ENCODE results near the gene CDADC1. TPM values are rescaled to one million over a fixed set of nuclear protein-coding genes. Genes with fewer than 3 reads are reported as not detected.
A peak's percentile ranks its signal among the peaks of the same experiment; 100 is the strongest.

CDADC1 gene
- total RNA-seq: 4.9 TPM
- 8.0 TPM for polyA plus RNA-seq
- long read RNA-seq, donor 1, partial matches to known transcripts: 0 of 1 reads
- long read RNA-seq, donor 1, other reads (novel, unspliced or antisense): 0 of 1 reads
- long read RNA-seq, donor 2: 0 reads
- long read RNA-seq, donor 3, partial matches to known transcripts: 0 of 1 reads
- long read RNA-seq, donor 3, other reads (novel, unspliced or antisense): 0 of 1 reads
- long read RNA-seq, donor 4: 0 reads
- long read RNA-seq, donor 5, partial matches to known transcripts: 0 of 1 reads
- long read RNA-seq, donor 5, other reads (novel, unspliced or antisense): 0 of 1 reads
- long read RNA-seq, donor 6: 0 reads
- long read RNA-seq, donor 7, partial matches to known transcripts: 0 of 2 reads
- long read RNA-seq, donor 7, other reads (novel, unspliced or antisense): 0 of 2 reads
- long read RNA-seq, donor 8, partial matches to known transcripts: 0 of 1 reads
- long read RNA-seq, donor 8, other reads (novel, unspliced or antisense): 0 of 1 reads
- long read RNA-seq, donor 9: 0 reads
- long read RNA-seq, donor 10: 0 reads

- under 1% methylated on average over 56 of the region's 56 CpGs for WGBS
- Histone ChIP-seq H3K9me3 (ENCODE audit: control insufficient read depth in 2 of 2, insufficient read depth in 1 of 2, low read length in 1 of 2) (peaks cover 0 to under 1% of the 10 kb centered on the region in 2 donors), H3K4me1 (ENCODE audit: control insufficient read depth in 2 of 2, insufficient read depth in 2 of 2, low read length in 2 of 2) (peaks cover 0 to 4% of the 10 kb centered on the region in 2 donors), H3K27ac (ENCODE audit: low read depth in 1 of 2, low read length in 1 of 2) (peak within 1 kb of the TSS; percentile 78 to 89), H3K36me3 (ENCODE audit: control insufficient read depth in 2 of 2, insufficient read depth in 2 of 2, low read length in 1 of 2) (peaks cover 0 to 4% of the 10 kb centered on the region in 2 donors), H3K27me3 (ENCODE audit: control insufficient read depth in 2 of 2, insufficient read depth in 1 of 2, low read length in 1 of 2) (no peaks in the 10 kb centered on the region), H3K4me3 (ENCODE audit: low read length in 2 of 2) (peak within 1 kb of the TSS; percentile 86 to 91)
- DNase-seq (ENCODE audit: low read depth in 6 of 9, low spot score in 9 of 9): peak; percentile 58 to 86 (median 70)
These were observed at the start of gene CDADC1 for GRCh38 chr13:49247643-49248621. CDADC1 (plus strand) TSS chr13:49247925; CDS start chr13:49248038, 113 bp downstream.

- DNase-seq (ENCODE audit: low read depth in 6 of 9, low spot score in 9 of 9): no peak
- Histone ChIP-seq H3K27me3 (ENCODE audit: control insufficient read depth in 2 of 2, insufficient read depth in 1 of 2, low read length in 1 of 2) (no peaks in the 10 kb centered on the region), H3K27ac (ENCODE audit: low read depth in 1 of 2, low read length in 1 of 2) (no peak overlapping the region), H3K36me3 (ENCODE audit: control insufficient read depth in 2 of 2, insufficient read depth in 2 of 2, low read length in 1 of 2) (peaks cover 22 to 48% of the 10 kb centered on the region in 2 donors), H3K4me3 (ENCODE audit: low read length in 2 of 2) (no peak overlapping the region), H3K9me3 (ENCODE audit: control insufficient read depth in 2 of 2, insufficient read depth in 1 of 2, low read length in 1 of 2) (no peaks in the 10 kb centered on the region), H3K4me1 (ENCODE audit: control insufficient read depth in 2 of 2, insufficient read depth in 2 of 2, low read length in 2 of 2) (no peaks in the 10 kb centered on the region)
- 98% methylated on average over 3 of the region's 3 CpGs for WGBS
These were observed 41.1 kb upstream of the CDADC1 start for GRCh38 chr13:49206641-49207040.

GRCh38 chr13:49208619-49209018, 39.1 kb upstream of the CDADC1 start:
- DNase-seq (ENCODE audit: low read depth in 6 of 9, low spot score in 9 of 9): no peak
- H3K27ac ChIP-seq (ENCODE audit: low read depth in 1 of 2, low read length in 1 of 2): no peak overlapping the region
- 98% methylated on average over 4 of the region's 4 CpGs for WGBS
- peaks cover 16 to 37% of the 10 kb centered on the region in 2 donors for H3K36me3 ChIP-seq (ENCODE audit: control insufficient read depth in 2 of 2, insufficient read depth in 2 of 2, low read length in 1 of 2)
- H3K4me1 ChIP-seq (ENCODE audit: control insufficient read depth in 2 of 2, insufficient read depth in 2 of 2, low read length in 2 of 2): no peaks in the 10 kb centered on the region
- no peak overlapping the region for H3K4me3 ChIP-seq (ENCODE audit: low read length in 2 of 2)
- H3K9me3 ChIP-seq (ENCODE audit: control insufficient read depth in 2 of 2, insufficient read depth in 1 of 2, low read length in 1 of 2): no peaks in the 10 kb centered on the region
- H3K27me3 ChIP-seq (ENCODE audit: control insufficient read depth in 2 of 2, insufficient read depth in 1 of 2, low read length in 1 of 2): no peaks in the 10 kb centered on the region

- H3K9me3 ChIP-seq (ENCODE audit: control insufficient read depth in 2 of 2, insufficient read depth in 1 of 2, low read length in 1 of 2): peaks cover 0 to 5% of the 10 kb centered on the region in 2 donors
- WGBS: 94% methylated on average over 1 of the region's 1 CpG
- H3K27me3 ChIP-seq (ENCODE audit: control insufficient read depth in 2 of 2, insufficient read depth in 1 of 2, low read length in 1 of 2): no peaks in the 10 kb centered on the region
- peaks cover 14 to 28% of the 10 kb centered on the region in 2 donors for H3K36me3 ChIP-seq (ENCODE audit: control insufficient read depth in 2 of 2, insufficient read depth in 2 of 2, low read length in 1 of 2)
- DNase-seq (ENCODE audit: low read depth in 6 of 9, low spot score in 9 of 9): no peak
- no peak overlapping the region for H3K4me3 ChIP-seq (ENCODE audit: low read length in 2 of 2)
- H3K4me1 ChIP-seq (ENCODE audit: control insufficient read depth in 2 of 2, insufficient read depth in 2 of 2, low read length in 2 of 2): peaks cover 7% of the 10 kb centered on the region in 2 donors
- H3K27ac ChIP-seq (ENCODE audit: low read depth in 1 of 2, low read length in 1 of 2): no peak overlapping the region
These were observed 37.6 kb upstream of the CDADC1 start for GRCh38 chr13:49210114-49210513.

GRCh38 chr13:49210669-49211068, 37.1 kb upstream of the CDADC1 start:
- Histone ChIP-seq H3K9me3 (ENCODE audit: control insufficient read depth in 2 of 2, insufficient read depth in 1 of 2, low read length in 1 of 2) (peaks cover 0 to 8% of the 10 kb centered on the region in 2 donors), H3K27ac (ENCODE audit: low read depth in 1 of 2, low read length in 1 of 2) (no peak overlapping the region), H3K4me1 (ENCODE audit: control insufficient read depth in 2 of 2, insufficient read depth in 2 of 2, low read length in 2 of 2) (peaks cover 7 to 10% of the 10 kb centered on the region in 2 donors), H3K4me3 (ENCODE audit: low read length in 2 of 2) (no peak overlapping the region), H3K36me3 (ENCODE audit: control insufficient read depth in 2 of 2, insufficient read depth in 2 of 2, low read length in 1 of 2) (peaks cover 14 to 28% of the 10 kb centered on the region in 2 donors), H3K27me3 (ENCODE audit: control insufficient read depth in 2 of 2, insufficient read depth in 1 of 2, low read length in 1 of 2) (no peaks in the 10 kb centered on the region)
- 97% methylated on average over 5 of the region's 5 CpGs for WGBS
- DNase-seq (ENCODE audit: low read depth in 6 of 9, low spot score in 9 of 9): no peak

- DNase-seq (ENCODE audit: low read depth in 6 of 9, low spot score in 9 of 9): no peak
- H3K27ac ChIP-seq (ENCODE audit: low read depth in 1 of 2, low read length in 1 of 2): no peak overlapping the region
- WGBS: 97% methylated on average over 1 of the region's 1 CpG
- peaks cover 7 to 14% of the 10 kb centered on the region in 2 donors for H3K4me1 ChIP-seq (ENCODE audit: control insufficient read depth in 2 of 2, insufficient read depth in 2 of 2, low read length in 2 of 2)
- peaks cover 0 to 13% of the 10 kb centered on the region in 2 donors for H3K9me3 ChIP-seq (ENCODE audit: control insufficient read depth in 2 of 2, insufficient read depth in 1 of 2, low read length in 1 of 2)
- H3K36me3 ChIP-seq (ENCODE audit: control insufficient read depth in 2 of 2, insufficient read depth in 2 of 2, low read length in 1 of 2): peaks cover 4 to 6% of the 10 kb centered on the region in 2 donors
- peaks cover 8 to 20% of the 10 kb centered on the region in 2 donors for H3K27me3 ChIP-seq (ENCODE audit: control insufficient read depth in 2 of 2, insufficient read depth in 1 of 2, low read length in 1 of 2)
- no peak overlapping the region for H3K4me3 ChIP-seq (ENCODE audit: low read length in 2 of 2)
These were observed 34.2 kb upstream of the CDADC1 start for GRCh38 chr13:49213539-49213938.

- H3K9me3 ChIP-seq (ENCODE audit: control insufficient read depth in 2 of 2, insufficient read depth in 1 of 2, low read length in 1 of 2): peaks cover 0 to 15% of the 10 kb centered on the region in 2 donors
- peaks cover 4 to 6% of the 10 kb centered on the region in 2 donors for H3K36me3 ChIP-seq (ENCODE audit: control insufficient read depth in 2 of 2, insufficient read depth in 2 of 2, low read length in 1 of 2)
- peaks cover 7 to 18% of the 10 kb centered on the region in 2 donors for H3K4me1 ChIP-seq (ENCODE audit: control insufficient read depth in 2 of 2, insufficient read depth in 2 of 2, low read length in 2 of 2)
- DNase-seq (ENCODE audit: low read depth in 6 of 9, low spot score in 9 of 9): no peak
- no peak overlapping the region for H3K4me3 ChIP-seq (ENCODE audit: low read length in 2 of 2)
- peak overlapping the region in 1 of 2 donors; percentile 53 for H3K27ac ChIP-seq (ENCODE audit: low read depth in 1 of 2, low read length in 1 of 2)
- WGBS: 90% methylated on average over 6 of the region's 6 CpGs
- peaks cover 13 to 27% of the 10 kb centered on the region in 2 donors for H3K27me3 ChIP-seq (ENCODE audit: control insufficient read depth in 2 of 2, insufficient read depth in 1 of 2, low read length in 1 of 2)
These were observed 33.5 kb upstream of the CDADC1 start for GRCh38 chr13:49213997-49214916.

GRCh38 chr13:49214917-49215376, 32.8 kb upstream of the CDADC1 start:
- peaks cover 4 to 6% of the 10 kb centered on the region in 2 donors for H3K36me3 ChIP-seq (ENCODE audit: control insufficient read depth in 2 of 2, insufficient read depth in 2 of 2, low read length in 1 of 2)
- peak overlapping the region in 1 of 2 donors; percentile 53 for H3K27ac ChIP-seq (ENCODE audit: low read depth in 1 of 2, low read length in 1 of 2)
- 33% methylated on average over 6 of the region's 6 CpGs for WGBS
- H3K4me3 ChIP-seq (ENCODE audit: low read length in 2 of 2): no peak overlapping the region
- peaks cover 10 to 21% of the 10 kb centered on the region in 2 donors for H3K4me1 ChIP-seq (ENCODE audit: control insufficient read depth in 2 of 2, insufficient read depth in 2 of 2, low read length in 2 of 2)
- peaks cover 0 to 21% of the 10 kb centered on the region in 2 donors for H3K9me3 ChIP-seq (ENCODE audit: control insufficient read depth in 2 of 2, insufficient read depth in 1 of 2, low read length in 1 of 2)
- peaks cover 20 to 34% of the 10 kb centered on the region in 2 donors for H3K27me3 ChIP-seq (ENCODE audit: control insufficient read depth in 2 of 2, insufficient read depth in 1 of 2, low read length in 1 of 2)
- DNase-seq (ENCODE audit: low read depth in 6 of 9, low spot score in 9 of 9): peak; percentile 24 to 83 (median 49)
